ENCODE data around the gene SGCD. TPM values are rescaled to one million over a fixed set of nuclear protein-coding genes. Genes with fewer than 3 reads are reported as not detected.

Gene SGCD
- total RNA-seq, 4 donors from 2014 or later = 12.4 to 17.8 (median 13.4) TPM

DNA sequence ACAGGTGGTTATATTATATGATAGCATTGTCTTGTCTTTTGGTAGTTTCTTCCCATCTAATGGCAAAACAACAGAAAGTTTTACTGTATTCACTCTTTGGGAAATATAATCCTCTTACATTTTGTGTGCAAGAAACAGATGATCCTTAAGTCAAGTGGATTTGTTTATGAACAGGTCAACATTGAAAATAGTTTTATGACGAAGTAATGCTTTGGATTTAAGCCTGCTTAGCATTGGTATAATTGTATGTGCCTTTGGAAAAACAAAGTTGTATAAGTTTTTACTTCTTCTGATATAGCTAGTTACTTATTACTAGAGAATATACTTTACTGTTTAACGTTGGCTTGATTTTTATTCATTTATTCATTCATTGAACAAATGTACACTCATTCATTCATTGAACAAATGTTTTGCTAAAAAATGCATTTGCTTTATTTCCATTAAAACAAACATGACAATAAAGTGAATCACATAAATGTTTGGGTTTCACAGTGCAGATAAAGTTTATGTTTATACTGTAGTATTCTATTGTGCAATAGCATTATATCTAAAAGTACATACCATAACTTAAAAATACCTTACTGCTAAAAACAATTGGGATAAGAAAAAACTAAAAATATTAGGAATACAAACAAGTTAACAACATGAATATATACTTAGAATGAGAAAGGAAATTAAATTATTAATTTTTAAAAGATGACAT lies 12.3 kb downstream of the SGCD start:
- no peaks in the 10 kb centered on the region for H3K36me3 ChIP-seq
- 77 to 78% methylated on average over 2 of the region's 2 CpGs for WGBS, 2 donors
- no peaks in the 10 kb centered on the region for H3K9me3 ChIP-seq
- no peak for DNase-seq (ENCODE audit: low spot score in 2 of 2)
- TF ChIP-seq EP300 (IDR thresholded peaks at IDR 0.05) = no peak
- no peak for TF ChIP-seq POLR2A (IDR thresholded peaks at IDR 0.05)
- TF ChIP-seq, protein P1, sequence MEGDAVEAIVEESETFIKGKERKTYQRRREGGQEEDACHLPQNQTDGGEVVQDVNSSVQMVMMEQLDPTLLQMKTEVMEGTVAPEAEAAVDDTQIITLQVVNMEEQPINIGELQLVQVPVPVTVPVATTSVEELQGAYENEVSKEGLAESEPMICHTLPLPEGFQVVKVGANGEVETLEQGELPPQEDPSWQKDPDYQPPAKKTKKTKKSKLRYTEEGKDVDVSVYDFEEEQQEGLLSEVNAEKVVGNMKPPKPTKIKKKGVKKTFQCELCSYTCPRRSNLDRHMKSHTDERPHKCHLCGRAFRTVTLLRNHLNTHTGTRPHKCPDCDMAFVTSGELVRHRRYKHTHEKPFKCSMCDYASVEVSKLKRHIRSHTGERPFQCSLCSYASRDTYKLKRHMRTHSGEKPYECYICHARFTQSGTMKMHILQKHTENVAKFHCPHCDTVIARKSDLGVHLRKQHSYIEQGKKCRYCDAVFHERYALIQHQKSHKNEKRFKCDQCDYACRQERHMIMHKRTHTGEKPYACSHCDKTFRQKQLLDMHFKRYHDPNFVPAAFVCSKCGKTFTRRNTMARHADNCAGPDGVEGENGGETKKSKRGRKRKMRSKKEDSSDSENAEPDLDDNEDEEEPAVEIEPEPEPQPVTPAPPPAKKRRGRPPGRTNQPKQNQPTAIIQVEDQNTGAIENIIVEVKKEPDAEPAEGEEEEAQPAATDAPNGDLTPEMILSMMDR (IDR thresholded peaks at IDR 0.05) = no peak
- H3K4me1 ChIP-seq = no peaks in the 10 kb centered on the region
- H3K27ac ChIP-seq = no peak overlapping the region
- H3K4me3 ChIP-seq = no peak overlapping the region
- no peaks in the 10 kb centered on the region for H3K27me3 ChIP-seq

DNA sequence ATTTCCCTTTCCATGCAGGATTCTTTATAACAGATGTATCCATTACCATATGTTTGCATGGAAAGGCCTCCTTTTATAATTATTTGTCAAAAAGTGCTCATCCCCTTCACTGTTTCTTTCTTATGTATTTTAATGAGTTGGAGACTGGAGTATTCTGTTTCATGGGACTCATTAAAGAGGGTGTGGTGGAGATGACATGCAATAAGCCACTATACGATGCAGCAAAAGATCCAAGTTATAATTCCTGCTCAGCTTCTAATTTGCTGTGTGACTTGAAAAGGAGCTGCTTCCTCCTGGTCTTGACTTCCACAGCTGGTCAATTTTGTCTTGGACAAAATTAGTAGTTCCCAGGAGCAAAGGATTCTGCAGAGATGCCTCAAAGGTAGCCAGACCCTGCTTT lies 13.9 kb downstream of the SGCD start:
- DNase-seq (ENCODE audit: low spot score in 2 of 2) = no peak
- 73 to 79% methylated on average over 1 of the region's 1 CpG for WGBS, 2 donors
- Histone ChIP-seq H3K36me3 (peaks cover 0 to 8% (median 0%) of the 10 kb centered on the region in 3 donors), H3K27me3 (no peaks in the 10 kb centered on the region), H3K4me1 (no peaks in the 10 kb centered on the region), H3K9me3 (no peaks in the 10 kb centered on the region), H3K4me3 (no peak overlapping the region), H3K27ac (no peak overlapping the region)
- TF ChIP-seq EP300 (IDR thresholded peaks at IDR 0.05) (no peak), POLR2A (IDR thresholded peaks at IDR 0.05) (no peak)
- TF ChIP-seq, protein P1 (IDR thresholded peaks at IDR 0.05) = no peak

DNA sequence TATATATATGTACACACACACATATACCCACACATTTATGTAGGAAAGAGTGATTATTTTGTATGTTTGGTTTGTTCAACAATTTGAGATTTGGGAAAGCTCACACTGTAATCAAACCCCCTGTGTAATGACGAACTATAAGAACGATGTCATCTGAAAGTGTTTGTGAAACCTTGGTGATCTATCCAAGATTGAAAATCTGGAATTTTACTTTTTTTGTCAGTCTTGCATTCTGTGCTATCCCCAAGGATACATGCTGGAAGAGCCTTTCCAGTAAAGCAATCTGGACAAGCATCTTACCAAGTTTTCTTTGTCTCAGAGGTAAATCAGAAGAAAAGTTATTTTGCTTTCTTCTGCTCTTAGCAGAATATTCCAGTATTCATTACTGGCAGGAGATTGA lies 23.3 kb downstream of the SGCD start:
- WGBS, 2 donors = 74 to 80% methylated on average over 2 of the region's 2 CpGs
- no peak for TF ChIP-seq EP300 (IDR thresholded peaks at IDR 0.05)
- TF ChIP-seq, protein P1 (IDR thresholded peaks at IDR 0.05) = no peak
- TF ChIP-seq POLR2A (IDR thresholded peaks at IDR 0.05) = no peak
- DNase-seq (ENCODE audit: low spot score in 2 of 2) = no peak

DNA sequence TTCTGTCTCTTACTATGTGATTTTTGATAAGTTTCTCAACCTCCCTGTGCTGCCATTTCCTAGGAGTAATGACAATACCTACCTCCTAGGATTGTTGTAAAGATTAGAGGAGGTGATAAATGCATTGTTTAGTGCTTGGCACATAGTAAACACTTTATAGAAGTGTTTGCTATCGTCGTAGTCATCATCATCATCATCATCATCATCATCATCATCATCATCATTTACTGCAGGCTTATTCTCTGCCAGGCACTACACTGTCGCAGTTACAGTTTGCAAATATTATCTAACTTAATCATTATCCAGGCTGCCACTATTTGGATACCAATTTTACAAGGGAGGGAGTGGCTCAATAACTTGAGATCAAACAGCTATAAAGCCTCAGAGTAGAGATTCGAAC lies 24.5 kb downstream of the SGCD start:
- 67 to 78% methylated on average over 4 of the region's 4 CpGs for WGBS, 2 donors
- Histone ChIP-seq H3K4me3 (no peak overlapping the region), H3K27ac (no peak overlapping the region), H3K36me3 (peaks cover 0 to 3% (median 0%) of the 10 kb centered on the region in 3 donors), H3K27me3 (no peaks in the 10 kb centered on the region), H3K9me3 (no peaks in the 10 kb centered on the region), H3K4me1 (no peaks in the 10 kb centered on the region)
- no peak for DNase-seq (ENCODE audit: low spot score in 2 of 2)
- no peak for TF ChIP-seq EP300 (IDR thresholded peaks at IDR 0.05)
- TF ChIP-seq POLR2A (IDR thresholded peaks at IDR 0.05) = no peak
- TF ChIP-seq, protein P1 (IDR thresholded peaks at IDR 0.05) = no peak

More for the DNA sequence above, 23.3 kb downstream of the SGCD start:
- no peak overlapping the region for H3K27ac ChIP-seq
- peaks cover 0 to 10% (median 0%) of the 10 kb centered on the region in 3 donors for H3K36me3 ChIP-seq
- H3K9me3 ChIP-seq = no peaks in the 10 kb centered on the region
- H3K27me3 ChIP-seq = no peaks in the 10 kb centered on the region
- H3K4me1 ChIP-seq = no peaks in the 10 kb centered on the region
- H3K4me3 ChIP-seq = no peak overlapping the region

DNA sequence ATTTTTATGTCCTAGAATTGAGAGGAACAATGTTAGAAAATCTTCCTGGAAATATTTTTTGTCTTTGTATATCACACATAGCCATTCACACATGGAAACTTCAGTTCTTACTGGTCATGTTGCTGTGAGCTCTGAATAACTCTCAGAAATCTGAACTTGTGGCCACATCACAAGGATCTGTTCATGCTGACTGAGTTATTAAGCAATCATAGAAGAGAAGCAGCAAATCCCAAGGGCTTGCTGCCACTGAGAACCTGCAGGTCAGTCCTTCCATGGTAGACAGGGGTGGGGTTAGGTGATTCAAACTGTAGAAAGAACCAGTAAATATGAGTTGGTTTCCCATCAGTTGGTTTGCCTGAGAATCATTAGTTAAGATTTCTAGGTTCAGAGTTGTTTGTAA lies 27.6 kb downstream of the SGCD start:
- H3K27me3 ChIP-seq = no peaks in the 10 kb centered on the region
- DNase-seq (ENCODE audit: low spot score in 2 of 2) = no peak
- no peaks in the 10 kb centered on the region for H3K36me3 ChIP-seq
- H3K9me3 ChIP-seq = no peaks in the 10 kb centered on the region
- no peaks in the 10 kb centered on the region for H3K4me1 ChIP-seq
- TF ChIP-seq POLR2A (IDR thresholded peaks at IDR 0.05) (no peak), EP300 (IDR thresholded peaks at IDR 0.05) (no peak)
- TF ChIP-seq, protein P1 (IDR thresholded peaks at IDR 0.05) = no peak
- no peak overlapping the region for H3K27ac ChIP-seq
- H3K4me3 ChIP-seq = no peak overlapping the region
